ENCODE data around the gene GPR132. TPM values are rescaled to one million over a fixed set of nuclear protein-coding genes. Genes with fewer than 3 reads are reported as not detected.

The GPR132 gene
- total RNA-seq, 1 experiment from 2014 or later: 0.10 TPM

GRCh38 chr14:105076805-105077648 is 11.8 kb upstream of the GPR132 start:
- TF ChIP-seq ZFX (IDR thresholded peaks at IDR 0.05) (no peak), CBX3 (IDR thresholded peaks at IDR 0.05; ENCODE audit: low read depth) (no peak), ELF1 (IDR thresholded peaks at IDR 0.05; ENCODE audit: borderline replicate concordance, low read depth) (no peak), POLR2A (IDR thresholded peaks at IDR 0.05; ENCODE audit: borderline replicate concordance, extremely low read depth, insufficient read depth, insufficient read length) (no peak), EGR1 (IDR thresholded peaks at IDR 0.05; ENCODE audit: low read depth) (no peak), ZNF274 (IDR thresholded peaks at IDR 0.05; ENCODE audit: low read depth, low read length) (no peak)
- TF ChIP-seq, protein P1, sequence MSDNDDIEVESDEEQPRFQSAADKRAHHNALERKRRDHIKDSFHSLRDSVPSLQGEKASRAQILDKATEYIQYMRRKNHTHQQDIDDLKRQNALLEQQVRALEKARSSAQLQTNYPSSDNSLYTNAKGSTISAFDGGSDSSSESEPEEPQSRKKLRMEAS (IDR thresholded peaks at IDR 0.05): no peak
- CTCF ChIA-PET: no interaction called here
- Histone ChIP-seq H3K9ac (ENCODE audit: low read length) (no peak overlapping the region), H3K36me3 (ENCODE audit: control insufficient read depth in 1 of 2, insufficient read depth in 2 of 2, low read length in 2 of 2) (no peaks in the 10 kb centered on the region), H2AFZ (ENCODE audit: low read depth, low read length, poor library complexity, severe bottlenecking) (no peak overlapping the region), H3K79me2 (ENCODE audit: insufficient read depth, low read length) (no peaks in the 10 kb centered on the region), H4K20me1 (ENCODE audit: insufficient read depth) (no peaks in the 10 kb centered on the region), H3K4me2 (ENCODE audit: low read length) (no peak overlapping the region), H3K27me3 (ENCODE audit: insufficient read depth, low read length) (no peaks in the 10 kb centered on the region), H3K4me3 (replicated peaks in 1 of 2; ENCODE audit: low read depth in 1 of 2, low read length in 2 of 2) (no peak overlapping the region), H3K4me1 (ENCODE audit: control insufficient read depth in 1 of 2, insufficient read depth in 2 of 2, low read length in 2 of 2) (peaks cover 0 to 3% of the 10 kb centered on the region in 2 experiments; a peak in 2 of 4 replicates), H3K27ac (ENCODE audit: low read depth, low read length) (no peak overlapping the region), H3K9me2 (ENCODE audit: insufficient read depth) (no peaks in the 10 kb centered on the region), H3K9me3 (ENCODE audit: control insufficient read depth in 1 of 2, insufficient read depth in 1 of 2, low read depth in 1 of 2, low read length in 2 of 2) (no peaks in the 10 kb centered on the region)
- no peak for DNase-seq (ENCODE audit: low read depth, low spot score)
- POLR2A ChIA-PET: no interaction called here
- intact Hi-C loops (cut with micrococcal nuclease): no loop called here
- no TSS peak for BruUV-seq (replicated peaks)
- RAD21 ChIA-PET (ENCODE audit: low non-redundant PET in 1 of 2, low total read pairs in 2 of 2, uncharacterized antibody in 2 of 2, unreplicated experiment in 2 of 2): no interaction called here
- ATAC-seq: no peak

DNA sequence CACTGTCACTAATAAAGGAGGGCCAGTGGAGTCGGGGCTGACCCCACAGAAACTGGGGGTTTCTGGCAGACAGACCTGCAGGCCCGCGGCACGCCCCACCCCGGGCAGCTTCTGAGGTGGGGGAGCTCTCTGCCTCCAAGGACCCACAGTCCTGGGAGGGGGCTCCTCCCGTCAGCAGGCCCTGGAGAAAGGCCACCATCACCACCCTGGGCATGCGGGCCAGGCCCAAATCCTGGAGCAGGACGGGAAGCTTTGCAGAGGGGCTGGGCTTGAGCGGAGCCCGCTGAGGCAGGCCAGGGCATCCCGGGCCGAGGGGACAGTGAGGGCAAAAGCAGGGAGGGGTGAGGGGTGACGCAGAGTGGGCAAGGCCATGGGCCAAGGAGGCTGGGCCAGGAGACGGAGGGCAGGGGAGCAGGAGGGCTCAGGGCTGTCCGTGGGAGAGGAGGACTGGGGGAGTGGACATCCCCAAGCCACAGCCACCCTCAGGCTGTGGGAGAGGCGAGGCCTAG is 11.1 kb upstream of the GPR132 start:
- Histone ChIP-seq H3K9ac (ENCODE audit: low read length) (no peak overlapping the region), H3K4me3 (replicated peaks in 1 of 2; ENCODE audit: low read depth in 1 of 2, low read length in 2 of 2) (no peak overlapping the region), H3K4me1 (ENCODE audit: control insufficient read depth in 1 of 2, insufficient read depth in 2 of 2, low read length in 2 of 2) (no peaks in the 10 kb centered on the region), H3K27ac (ENCODE audit: low read depth, low read length) (no peak overlapping the region), H3K27me3 (ENCODE audit: insufficient read depth, low read length) (no peaks in the 10 kb centered on the region), H3K79me2 (ENCODE audit: insufficient read depth, low read length) (no peaks in the 10 kb centered on the region), H2AFZ (ENCODE audit: low read depth, low read length, poor library complexity, severe bottlenecking) (no peak overlapping the region), H3K36me3 (ENCODE audit: control insufficient read depth in 1 of 2, insufficient read depth in 2 of 2, low read length in 2 of 2) (no peaks in the 10 kb centered on the region), H3K9me2 (ENCODE audit: insufficient read depth) (no peaks in the 10 kb centered on the region), H3K4me2 (ENCODE audit: low read length) (no peak overlapping the region), H3K9me3 (ENCODE audit: control insufficient read depth in 1 of 2, insufficient read depth in 1 of 2, low read depth in 1 of 2, low read length in 2 of 2) (no peaks in the 10 kb centered on the region), H4K20me1 (ENCODE audit: insufficient read depth) (no peaks in the 10 kb centered on the region)
- DNase-seq (ENCODE audit: low read depth, low spot score) (no peak), ATAC-seq (no peak)
- ChIA-PET RAD21 (ENCODE audit: low non-redundant PET in 1 of 2, low total read pairs in 2 of 2, uncharacterized antibody in 2 of 2, unreplicated experiment in 2 of 2) (no interaction called here), CTCF (no interaction called here), POLR2A (no interaction called here)
- intact Hi-C loops (cut with micrococcal nuclease): no loop called here
- BruUV-seq (replicated peaks): no TSS peak
- TF ChIP-seq, protein P2, sequence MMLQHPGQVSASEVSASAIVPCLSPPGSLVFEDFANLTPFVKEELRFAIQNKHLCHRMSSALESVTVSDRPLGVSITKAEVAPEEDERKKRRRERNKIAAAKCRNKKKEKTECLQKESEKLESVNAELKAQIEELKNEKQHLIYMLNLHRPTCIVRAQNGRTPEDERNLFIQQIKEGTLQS (IDR thresholded peaks at IDR 0.05): no peak
- TF ChIP-seq SRF (IDR thresholded peaks at IDR 0.05; ENCODE audit: low read depth): no peak
- TF ChIP-seq POLR2A (IDR thresholded peaks at IDR 0.05; ENCODE audit: borderline replicate concordance, extremely low read depth, insufficient read depth, insufficient read length): no peak
- no peak for TF ChIP-seq EZH2 (IDR thresholded peaks at IDR 0.05)
- TF ChIP-seq EZH2phosphoT487 (IDR thresholded peaks at IDR 0.05; ENCODE audit: borderline replicate concordance): no peak
- no peak for TF ChIP-seq CEBPB (IDR thresholded peaks at IDR 0.05; ENCODE audit: low read depth)
- TF ChIP-seq FOSL1 (IDR thresholded peaks at IDR 0.05; ENCODE audit: low read depth): no peak
- no peak for TF ChIP-seq POLR2AphosphoS5 (IDR thresholded peaks at IDR 0.05; ENCODE audit: low read depth, low read length)
